ENCODE data around the gene AKAP8.

DNA sequence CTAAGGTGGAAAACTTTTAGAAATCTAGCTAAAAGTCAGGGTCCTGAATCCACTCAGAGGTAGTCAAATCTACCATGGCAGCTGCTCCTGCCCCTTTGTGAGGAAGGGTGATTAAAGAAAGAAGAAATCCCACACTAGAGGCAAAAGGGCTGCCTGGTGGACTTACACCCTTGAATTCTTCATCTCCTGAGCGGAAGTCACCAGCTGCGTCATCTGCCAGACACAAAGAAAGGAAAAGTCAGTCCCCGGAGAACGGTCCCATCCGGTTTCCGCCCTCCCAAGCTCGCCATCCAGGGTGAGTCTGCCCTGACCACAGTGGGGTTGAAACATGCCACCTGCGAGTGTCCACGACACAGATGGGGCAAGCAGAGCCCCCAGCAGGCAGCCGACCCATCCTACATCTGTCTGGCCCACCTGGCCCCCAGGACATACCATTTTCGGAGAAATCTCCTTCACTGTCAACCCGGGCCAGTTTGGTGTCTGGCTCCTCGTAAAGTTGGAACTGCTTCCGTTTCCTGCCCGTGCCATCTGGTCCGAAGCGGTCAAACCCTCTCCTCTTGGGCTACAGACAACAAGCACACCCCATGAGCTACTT, 7.7 kb downstream of the AKAP8 start:
- TF ChIP-seq, protein P1, sequence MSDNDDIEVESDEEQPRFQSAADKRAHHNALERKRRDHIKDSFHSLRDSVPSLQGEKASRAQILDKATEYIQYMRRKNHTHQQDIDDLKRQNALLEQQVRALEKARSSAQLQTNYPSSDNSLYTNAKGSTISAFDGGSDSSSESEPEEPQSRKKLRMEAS (IDR thresholded peaks at IDR 0.05), result no peak
- TF ChIP-seq, protein P2, sequence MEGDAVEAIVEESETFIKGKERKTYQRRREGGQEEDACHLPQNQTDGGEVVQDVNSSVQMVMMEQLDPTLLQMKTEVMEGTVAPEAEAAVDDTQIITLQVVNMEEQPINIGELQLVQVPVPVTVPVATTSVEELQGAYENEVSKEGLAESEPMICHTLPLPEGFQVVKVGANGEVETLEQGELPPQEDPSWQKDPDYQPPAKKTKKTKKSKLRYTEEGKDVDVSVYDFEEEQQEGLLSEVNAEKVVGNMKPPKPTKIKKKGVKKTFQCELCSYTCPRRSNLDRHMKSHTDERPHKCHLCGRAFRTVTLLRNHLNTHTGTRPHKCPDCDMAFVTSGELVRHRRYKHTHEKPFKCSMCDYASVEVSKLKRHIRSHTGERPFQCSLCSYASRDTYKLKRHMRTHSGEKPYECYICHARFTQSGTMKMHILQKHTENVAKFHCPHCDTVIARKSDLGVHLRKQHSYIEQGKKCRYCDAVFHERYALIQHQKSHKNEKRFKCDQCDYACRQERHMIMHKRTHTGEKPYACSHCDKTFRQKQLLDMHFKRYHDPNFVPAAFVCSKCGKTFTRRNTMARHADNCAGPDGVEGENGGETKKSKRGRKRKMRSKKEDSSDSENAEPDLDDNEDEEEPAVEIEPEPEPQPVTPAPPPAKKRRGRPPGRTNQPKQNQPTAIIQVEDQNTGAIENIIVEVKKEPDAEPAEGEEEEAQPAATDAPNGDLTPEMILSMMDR (IDR thresholded peaks at IDR 0.05; ENCODE audit: low read depth, low read length, missing input control), result no peak
- TF ChIP-seq FOXA1 (IDR thresholded peaks at IDR 0.05) (no peak), YY1 (IDR thresholded peaks at IDR 0.05) (no peak), SP1 (IDR thresholded peaks at IDR 0.05) (no peak), TAF1 (conservative IDR thresholded peaks at IDR 0.05) (no peak), JUND (IDR thresholded peaks at IDR 0.05) (no peak)
- TF ChIP-seq, protein P3, sequence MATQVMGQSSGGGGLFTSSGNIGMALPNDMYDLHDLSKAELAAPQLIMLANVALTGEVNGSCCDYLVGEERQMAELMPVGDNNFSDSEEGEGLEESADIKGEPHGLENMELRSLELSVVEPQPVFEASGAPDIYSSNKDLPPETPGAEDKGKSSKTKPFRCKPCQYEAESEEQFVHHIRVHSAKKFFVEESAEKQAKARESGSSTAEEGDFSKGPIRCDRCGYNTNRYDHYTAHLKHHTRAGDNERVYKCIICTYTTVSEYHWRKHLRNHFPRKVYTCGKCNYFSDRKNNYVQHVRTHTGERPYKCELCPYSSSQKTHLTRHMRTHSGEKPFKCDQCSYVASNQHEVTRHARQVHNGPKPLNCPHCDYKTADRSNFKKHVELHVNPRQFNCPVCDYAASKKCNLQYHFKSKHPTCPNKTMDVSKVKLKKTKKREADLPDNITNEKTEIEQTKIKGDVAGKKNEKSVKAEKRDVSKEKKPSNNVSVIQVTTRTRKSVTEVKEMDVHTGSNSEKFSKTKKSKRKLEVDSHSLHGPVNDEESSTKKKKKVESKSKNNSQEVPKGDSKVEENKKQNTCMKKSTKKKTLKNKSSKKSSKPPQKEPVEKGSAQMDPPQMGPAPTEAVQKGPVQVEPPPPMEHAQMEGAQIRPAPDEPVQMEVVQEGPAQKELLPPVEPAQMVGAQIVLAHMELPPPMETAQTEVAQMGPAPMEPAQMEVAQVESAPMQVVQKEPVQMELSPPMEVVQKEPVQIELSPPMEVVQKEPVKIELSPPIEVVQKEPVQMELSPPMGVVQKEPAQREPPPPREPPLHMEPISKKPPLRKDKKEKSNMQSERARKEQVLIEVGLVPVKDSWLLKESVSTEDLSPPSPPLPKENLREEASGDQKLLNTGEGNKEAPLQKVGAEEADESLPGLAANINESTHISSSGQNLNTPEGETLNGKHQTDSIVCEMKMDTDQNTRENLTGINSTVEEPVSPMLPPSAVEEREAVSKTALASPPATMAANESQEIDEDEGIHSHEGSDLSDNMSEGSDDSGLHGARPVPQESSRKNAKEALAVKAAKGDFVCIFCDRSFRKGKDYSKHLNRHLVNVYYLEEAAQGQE (IDR thresholded peaks at IDR 0.05), result no peak

All from liver (tissue), 3 donors.